Omental fat pad (tissue), 4 donors: Measurements from ENCODE around the gene NBPF6. TPM values are rescaled to one million over a fixed set of nuclear protein-coding genes. Genes with fewer than 3 reads are reported as not detected.
"Not testable (repeated sequence)": the region's sequence is repeated elsewhere in the genome, so short reads cannot be mapped to it uniquely, and the experiment has no call there.

ENCODE experiments used
- ATAC-seq: fragments of 150-250 bp; one replicate; pipeline ENCODE4 v1.9.1; 2016; ENCODE audit warnings: mild to moderate bottlenecking, moderate library complexity; ENCODE audit not compliant: low FRiP score
- DNase-seq: peaks from one replicate; pipeline ENCODE4 v3.0.0-alpha.2; 2019; ENCODE audit warnings: low spot score
- total RNA-seq, 4 donors: library from RNA; depleted of rRNA; stranded (reverse); fragments of >200 nt; gene quantifications; one replicate each; pipeline ENCODE4 v1.1.0, GENCODE V29; 2016

The NBPF6 gene, protein sequence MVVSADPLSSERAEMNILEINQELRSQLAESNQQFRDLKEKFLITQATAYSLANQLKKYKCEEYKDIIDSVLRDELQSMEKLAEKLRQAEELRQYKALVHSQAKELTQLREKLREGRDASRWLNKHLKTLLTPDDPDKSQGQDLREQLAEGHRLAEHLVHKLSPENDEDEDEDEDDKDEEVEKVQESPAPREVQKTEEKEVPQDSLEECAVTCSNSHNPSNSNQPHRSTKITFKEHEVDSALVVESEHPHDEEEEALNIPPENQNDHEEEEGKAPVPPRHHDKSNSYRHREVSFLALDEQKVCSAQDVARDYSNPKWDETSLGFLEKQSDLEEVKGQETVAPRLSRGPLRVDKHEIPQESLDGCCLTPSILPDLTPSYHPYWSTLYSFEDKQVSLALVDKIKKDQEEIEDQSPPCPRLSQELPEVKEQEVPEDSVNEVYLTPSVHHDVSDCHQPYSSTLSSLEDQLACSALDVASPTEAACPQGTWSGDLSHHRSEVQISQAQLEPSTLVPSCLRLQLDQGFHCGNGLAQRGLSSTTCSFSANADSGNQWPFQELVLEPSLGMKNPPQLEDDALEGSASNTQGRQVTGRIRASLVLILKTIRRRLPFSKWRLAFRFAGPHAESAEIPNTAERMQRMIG
- total RNA-seq: not detected

DNA sequence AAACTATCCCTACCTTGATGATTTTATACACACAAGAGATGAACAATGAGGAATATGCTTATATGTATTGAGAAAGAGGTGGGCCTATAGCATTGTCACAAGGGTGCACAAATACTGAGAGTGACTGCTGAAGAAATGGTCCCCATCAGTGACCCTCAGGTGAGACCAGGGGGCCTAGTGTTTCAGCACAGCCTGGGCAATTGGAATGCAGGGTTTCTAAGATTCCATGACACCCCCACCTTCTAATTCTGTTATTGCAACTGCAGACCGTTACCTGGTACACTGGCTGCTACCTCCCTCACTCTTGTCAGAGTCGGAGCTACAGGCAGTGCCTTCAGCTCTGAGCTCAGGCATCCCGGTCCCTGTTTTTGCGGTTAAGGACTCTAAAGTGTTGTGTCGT lies at the start of gene NBPF6:
Gene NBPF6, plus strand, starts transcription at position 301 of the 400 bp plus-strand sequence. CDS start 259 bp downstream, outside the sequence.
- ATAC-seq, DNase-seq: not testable (repeated sequence)

DNA sequence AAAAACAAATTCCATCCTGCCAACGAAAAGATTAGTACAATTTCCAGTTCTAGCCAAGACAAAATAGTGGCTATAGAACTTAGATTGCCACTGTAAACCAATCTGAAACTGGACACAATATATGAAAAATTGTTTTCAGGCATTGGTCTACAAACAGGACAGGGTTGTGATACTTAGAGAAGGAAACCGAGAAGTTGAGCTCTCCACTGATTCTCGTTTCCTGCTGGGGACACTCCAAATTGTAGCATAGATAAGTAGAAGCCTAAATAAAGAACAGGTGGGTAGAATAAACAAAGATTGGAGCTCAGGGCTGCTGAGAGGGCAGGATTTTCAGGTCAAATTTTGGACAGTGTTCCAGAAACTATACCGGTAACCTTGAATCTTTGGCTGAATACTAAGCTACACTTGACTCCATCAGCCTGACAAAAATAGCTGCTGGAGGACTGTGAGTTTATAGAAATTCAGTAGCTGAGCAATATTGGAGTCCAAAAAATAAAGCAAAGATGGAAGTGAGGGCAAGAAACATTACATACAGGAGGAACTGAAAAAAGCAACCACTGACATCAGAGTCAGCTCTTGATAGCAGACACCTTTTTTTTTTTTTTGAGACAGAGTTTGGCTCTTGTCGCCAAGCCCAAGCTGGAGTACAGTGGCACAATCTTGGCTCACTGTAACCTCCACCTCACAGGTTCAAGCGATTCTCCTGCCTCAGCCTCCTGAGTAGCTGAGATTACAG lies 38.9 kb upstream of the NBPF6 start:
- not testable (repeated sequence) for ATAC-seq, DNase-seq

DNA sequence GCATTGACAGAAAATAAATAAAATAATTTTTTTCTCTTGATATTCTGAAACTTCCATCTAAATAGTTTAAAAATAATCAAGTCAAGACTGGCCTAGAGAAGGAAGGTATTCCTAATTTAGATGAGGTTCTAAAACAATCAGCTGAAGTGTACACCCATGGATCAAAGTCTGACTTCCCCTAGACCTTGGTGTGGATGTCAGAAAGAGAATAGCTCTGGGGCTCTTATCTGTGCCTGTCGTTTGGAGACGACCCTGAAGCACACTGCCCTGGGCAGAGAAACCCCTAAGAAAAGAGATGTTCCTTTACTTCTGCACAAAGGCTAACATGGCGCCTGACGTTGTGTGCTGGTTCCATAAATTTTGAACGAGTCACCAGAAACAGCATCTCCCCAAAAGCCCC lies 30.0 kb upstream of the NBPF6 start:
- DNase-seq: not testable (repeated sequence)

DNA sequence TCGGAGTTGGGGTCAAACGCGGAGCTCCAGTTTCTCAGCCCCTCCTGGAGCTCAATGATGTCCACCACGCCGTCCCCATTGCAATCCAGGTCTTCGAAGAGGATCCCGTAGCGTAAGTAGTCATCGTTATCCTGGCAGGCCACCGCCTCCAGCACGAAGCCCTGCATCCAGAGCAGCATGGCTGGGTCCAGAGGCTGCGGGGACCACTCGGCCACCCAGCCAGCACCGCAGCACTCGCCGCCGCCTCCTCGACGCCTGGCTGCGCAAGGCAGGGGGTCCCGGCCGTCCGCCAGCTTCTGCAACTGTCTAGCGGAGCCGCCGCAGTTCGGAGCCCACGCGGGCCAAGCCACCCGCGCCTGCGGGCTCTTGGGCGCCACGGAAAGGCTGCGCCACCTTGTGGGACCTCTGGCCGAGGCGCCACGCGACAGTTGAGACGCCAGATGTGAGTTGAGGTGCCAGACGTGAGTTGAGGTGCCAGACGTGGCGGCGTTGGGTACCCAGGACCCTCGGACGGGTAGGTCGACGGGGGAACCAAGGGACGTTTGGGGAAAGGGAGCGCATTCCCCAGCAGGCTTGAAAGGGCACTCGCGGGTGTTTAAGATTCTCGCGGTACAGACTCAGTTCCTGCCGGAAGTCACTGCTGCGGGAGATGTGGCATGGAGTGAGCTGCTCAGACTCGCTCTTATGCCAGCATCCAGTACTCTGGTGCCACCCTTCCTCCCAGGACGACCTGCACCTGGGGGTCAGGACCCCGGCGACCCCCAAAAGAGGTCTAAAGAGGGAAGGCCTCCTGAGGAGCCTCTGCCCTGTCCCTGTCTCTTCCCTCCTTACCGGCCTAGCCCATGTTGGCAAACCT lies 28.9 kb upstream of the NBPF6 start:
- not testable (repeated sequence) for ATAC-seq, DNase-seq

More for the DNA sequence above, 30.0 kb upstream of the NBPF6 start:
- not testable (repeated sequence) for ATAC-seq

DNA sequence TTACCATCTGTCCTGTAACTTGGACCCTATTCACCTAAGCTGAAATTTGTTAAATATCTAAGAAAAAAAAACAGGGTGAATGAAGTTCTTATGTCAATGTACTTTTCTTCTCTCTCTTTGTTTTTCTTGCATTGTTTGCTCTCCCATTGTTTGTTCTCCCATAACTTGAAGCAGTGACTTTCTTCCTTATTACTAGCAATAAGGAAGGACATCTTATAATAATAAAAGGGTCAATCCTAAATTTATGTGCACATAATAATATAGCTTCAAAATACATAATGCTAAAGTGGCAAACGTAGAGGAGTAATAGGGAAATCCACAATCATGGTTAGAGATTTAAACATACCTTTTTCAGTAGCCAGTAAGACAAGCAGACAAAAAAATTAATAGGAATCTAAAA lies 23.3 kb upstream of the NBPF6 start:
- not testable (repeated sequence) for ATAC-seq, DNase-seq

DNA sequence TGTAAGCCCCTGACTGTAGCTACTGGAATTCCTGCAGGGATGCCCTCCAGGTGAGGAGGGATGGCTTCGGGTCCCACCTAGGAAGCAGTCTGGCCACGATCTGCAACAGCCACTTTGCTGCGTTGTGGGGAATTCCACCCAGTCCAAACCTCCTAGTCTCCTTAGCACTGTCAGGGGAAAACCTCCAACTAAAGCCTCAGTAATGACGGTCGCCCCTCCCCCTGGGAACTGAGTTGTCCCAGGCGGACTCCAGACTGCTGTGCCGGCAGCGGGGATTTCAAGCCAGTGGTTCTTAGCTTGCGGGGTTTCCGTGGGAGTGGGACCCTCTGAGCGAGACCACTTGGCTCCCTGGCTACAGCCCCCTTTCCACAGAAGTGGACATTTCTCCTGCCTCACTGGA lies 18.1 kb upstream of the NBPF6 start:
- not testable (repeated sequence) for DNase-seq, ATAC-seq

DNA sequence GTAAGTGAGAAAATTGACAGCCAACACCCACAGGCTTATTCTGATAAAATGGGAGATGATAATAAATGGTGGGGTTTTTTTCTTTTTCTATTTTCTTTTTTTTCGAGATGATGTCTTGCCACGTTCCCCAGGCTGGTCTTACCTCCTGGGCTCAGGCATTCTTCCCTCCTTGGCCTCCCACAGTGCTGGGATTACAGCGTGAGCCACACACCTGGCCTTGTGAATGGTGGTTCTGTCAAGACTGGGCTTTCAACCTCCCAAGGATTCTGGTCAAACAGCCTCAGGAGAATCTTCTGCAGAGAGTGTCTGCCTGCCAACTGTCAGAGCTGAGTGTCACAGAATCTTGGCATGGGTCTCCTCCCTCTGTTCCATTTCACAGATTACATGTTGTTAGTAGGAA lies 16.7 kb upstream of the NBPF6 start:
- not testable (repeated sequence) for ATAC-seq, DNase-seq

DNA sequence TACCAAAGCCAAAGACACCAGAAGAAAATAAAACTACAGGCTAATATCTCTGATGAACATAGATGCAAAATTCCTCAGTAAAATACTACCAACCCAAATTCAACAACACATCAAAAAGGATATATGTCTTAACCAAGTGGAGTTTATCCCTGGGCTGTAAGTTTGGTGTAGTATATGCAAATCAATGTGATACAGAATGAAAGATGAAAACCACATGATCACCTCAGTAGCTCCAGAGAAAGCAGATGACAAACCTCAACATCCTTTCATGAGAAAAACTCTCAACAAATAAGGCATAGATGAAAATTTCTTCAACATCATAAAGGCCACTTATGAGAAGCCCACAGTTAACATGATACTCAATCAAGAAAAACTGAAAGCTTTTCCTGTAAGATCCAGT lies 11.6 kb upstream of the NBPF6 start:
- DNase-seq, ATAC-seq: not testable (repeated sequence)

DNA sequence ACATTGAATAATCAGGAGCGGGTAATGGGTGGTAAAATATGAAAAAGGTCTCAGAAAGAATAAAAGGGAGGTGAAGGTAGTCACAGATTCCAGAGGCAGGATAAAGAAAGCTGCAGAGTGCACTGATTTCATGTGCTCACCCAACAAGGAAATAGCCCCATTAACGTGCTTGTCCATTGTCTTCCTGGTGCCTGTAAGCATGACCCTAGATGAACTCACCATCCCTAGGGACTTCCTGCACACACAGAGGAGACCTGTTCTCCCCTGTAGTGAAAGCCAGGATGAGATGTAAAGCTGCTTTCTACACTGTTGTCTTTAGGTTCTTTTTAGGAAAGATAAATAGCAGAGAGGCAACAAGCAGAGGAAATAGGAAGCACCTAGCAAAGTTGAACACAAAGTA lies 4.4 kb downstream of the NBPF6 start:
- not testable (repeated sequence) for DNase-seq, ATAC-seq

DNA sequence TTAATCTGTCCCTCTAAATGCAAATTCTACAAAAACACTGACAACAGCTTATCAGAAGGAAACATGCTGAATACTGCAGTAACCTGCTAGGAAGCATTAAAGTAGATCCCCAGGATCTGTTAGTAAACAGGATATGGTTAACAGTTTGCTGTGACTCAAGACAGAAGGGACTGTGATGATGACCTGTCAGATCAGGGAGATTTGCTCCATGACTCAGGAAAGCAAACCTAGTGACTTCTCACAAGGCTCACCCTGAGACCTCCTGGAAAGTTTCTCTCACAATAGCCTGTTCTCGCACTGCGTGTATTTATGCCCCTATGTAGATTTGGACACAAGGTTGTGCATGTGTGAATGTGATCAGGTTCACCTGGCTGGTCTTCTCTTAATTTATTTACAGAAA lies 8.5 kb downstream of the NBPF6 start:
- DNase-seq, ATAC-seq: not testable (repeated sequence)

DNA sequence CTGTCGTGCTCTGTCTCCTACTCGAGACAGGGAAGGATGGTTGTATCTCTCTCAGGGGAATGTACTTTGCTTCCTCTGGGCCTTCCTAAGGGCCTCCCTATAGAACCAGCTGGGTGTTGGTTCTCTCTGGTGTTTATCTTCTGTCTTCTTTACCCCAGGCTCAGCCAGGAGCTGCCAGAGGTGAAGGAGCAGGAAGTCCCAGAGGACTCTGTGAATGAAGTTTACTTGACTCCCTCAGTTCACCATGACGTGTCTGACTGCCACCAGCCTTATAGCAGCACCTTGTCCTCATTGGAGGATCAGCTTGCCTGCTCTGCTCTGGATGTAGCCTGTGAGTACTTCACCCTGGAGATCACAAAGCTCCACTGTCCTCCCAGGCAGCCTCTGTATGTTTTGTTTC lies 11.6 kb downstream of the NBPF6 start:
- ATAC-seq, DNase-seq: not testable (repeated sequence)

DNA sequence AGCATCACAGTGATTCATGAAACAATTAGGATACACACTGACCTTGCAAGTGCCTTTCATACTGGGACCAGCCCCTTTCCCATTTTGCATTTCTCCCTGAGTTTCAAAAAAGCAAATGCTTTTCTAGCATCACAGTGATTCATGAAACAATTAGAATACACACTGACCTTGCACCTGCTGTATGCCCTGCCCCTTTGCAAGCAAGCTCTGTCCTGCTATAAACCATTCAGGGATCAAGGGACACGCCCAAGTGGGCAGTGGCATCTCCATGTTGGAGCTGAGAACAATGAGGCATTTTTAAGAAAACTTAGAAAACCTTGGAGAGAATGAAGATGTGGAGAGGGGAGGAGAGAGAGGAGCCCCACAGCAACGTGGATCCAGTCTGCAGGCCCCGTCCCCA lies 13.8 kb downstream of the NBPF6 start:
- not testable (repeated sequence) for ATAC-seq, DNase-seq

DNA sequence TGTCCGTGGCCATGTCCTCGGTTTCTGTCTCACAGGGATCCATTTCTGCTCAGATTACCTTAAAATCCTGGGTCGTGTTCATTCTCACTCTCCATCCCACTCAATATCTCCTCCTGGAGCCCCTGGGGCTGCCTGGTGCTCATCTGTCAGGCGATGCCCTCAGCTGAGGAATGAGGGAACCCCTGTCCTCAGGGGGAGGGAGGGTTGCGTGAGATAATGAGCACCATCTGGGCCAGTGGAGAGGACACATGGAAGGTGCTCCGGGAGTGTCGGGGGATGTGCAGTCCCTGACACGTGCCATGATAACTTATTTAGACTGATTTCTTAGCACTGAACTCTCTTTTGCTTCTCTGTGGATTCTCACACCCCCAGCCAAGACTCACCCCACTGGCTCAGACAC lies 16.0 kb downstream of the NBPF6 start:
- ATAC-seq, DNase-seq: not testable (repeated sequence)

DNA sequence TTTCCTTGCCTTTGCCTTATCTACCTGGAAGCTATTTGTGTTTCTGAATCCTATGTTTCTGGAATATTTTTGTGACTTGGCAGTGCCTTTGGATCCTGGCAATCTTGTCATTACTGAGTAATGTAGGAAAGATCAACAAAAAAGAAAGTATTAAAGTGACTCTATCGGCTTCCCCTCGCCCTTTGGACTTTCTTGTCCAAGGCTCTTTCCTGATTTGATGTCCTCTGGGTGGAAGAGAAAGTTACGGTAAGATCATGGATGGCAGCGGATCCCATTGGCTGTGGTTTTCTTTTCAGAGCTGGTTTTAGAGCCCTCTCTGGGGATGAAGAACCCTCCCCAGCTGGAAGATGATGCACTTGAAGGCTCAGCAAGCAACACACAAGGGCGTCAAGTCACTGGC lies 17.0 kb downstream of the NBPF6 start:
- DNase-seq, ATAC-seq: not testable (repeated sequence)

DNA sequence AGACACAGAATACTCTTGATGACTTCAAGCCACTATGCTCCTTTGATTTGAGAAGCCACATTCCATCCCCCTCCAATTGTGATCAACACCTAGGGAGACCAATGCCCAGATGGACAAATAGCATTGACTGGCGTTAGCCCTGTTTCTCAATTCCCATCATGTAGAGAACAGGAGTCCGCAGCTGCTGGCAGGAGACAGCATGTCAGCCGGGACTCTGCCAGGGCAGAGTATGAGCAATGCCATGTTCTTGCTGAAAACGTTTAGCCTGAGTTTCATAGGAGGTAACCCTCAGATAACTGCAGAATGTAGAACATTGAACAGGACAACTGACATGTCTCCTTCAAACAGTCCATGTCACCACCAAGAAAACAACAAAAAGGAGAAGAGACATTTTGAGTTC lies 20.6 kb downstream of the NBPF6 start:
- DNase-seq, ATAC-seq: not testable (repeated sequence)

DNA sequence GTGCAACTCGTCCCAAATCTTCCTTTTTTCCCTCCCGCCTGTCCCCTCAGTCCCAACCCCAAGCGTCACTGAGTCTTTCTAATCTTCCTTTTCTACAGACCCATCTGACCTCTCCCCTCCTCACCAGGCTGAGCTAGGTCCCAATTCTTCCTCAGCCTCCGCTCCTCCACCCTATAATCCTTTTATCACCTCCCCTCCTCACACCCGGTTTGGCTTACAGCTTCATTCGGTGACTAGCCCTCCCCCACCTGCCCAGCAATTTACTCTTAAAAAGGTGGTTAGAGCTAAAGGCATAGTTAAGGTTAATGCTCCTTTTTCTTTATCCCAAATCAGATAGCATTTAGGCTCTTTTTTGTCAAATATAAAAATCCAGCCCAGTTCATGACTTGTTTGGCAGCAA lies 24.4 kb downstream of the NBPF6 start:
- DNase-seq, ATAC-seq: not testable (repeated sequence)
